SK-N-SH treated with all-trans-retinoic acid at 6 μM for 48 hours (cell line): Measurements from ENCODE around the gene MRAP.

Experiments used
- ATAC-seq: fragments of 200-7000 bp; cut with Tn5 transposase; 3 replicates; pipeline ENCODE4 v1.9.1; 2020; ENCODE audit warnings: mild to moderate bottlenecking, moderate library complexity
- ARNTL ChIP-seq: fragments of 450-650 bp; formaldehyde crosslinking; IDR thresholded peaks from 2 replicates; pipeline ENCODE4 v1.5.0; 2020; ENCODE audit warnings: low read depth, mild to moderate bottlenecking, moderate library complexity, borderline replicate concordance
- BACH2 ChIP-seq: fragments of 250-450 bp; sonication (Bioruptor Pico); IDR thresholded peaks from 2 replicates; pipeline ENCODE4 v1.9.0; 2021; ENCODE audit warnings: mild to moderate bottlenecking, borderline replicate concordance
- CREB5 ChIP-seq: fragments of 250-450 bp; sonication (Bioruptor Pico); IDR thresholded peaks from 2 replicates; pipeline ENCODE4 v1.5.1; 2020; ENCODE audit warnings: low read depth, mild to moderate bottlenecking, moderate library complexity
- CSDC2 ChIP-seq: fragments of 250-450 bp; sonication (Bioruptor Pico); IDR thresholded peaks from 2 replicates; pipeline ENCODE4 v1.5.0; 2020; ENCODE audit warnings: mild to moderate bottlenecking, moderate library complexity
- CSRNP3 ChIP-seq: fragments of 250-450 bp; sonication (Bioruptor Pico); IDR thresholded peaks from 2 replicates; pipeline ENCODE4 v1.5.1; 2021; ENCODE audit warnings: mild to moderate bottlenecking, moderate library complexity
- ESRRG ChIP-seq: fragments of 250-450 bp; sonication (Bioruptor Pico); IDR thresholded peaks from 2 replicates; pipeline ENCODE4 v1.6.1; 2021; ENCODE audit warnings: mild to moderate bottlenecking
- GLIS3 ChIP-seq: fragments of 250-450 bp; sonication (Bioruptor Pico); IDR thresholded peaks from 2 replicates; pipeline ENCODE4 v1.5.0; 2020; ENCODE audit warnings: mild to moderate bottlenecking, moderate library complexity
- ISL1 ChIP-seq: fragments of 250-450 bp; sonication (Bioruptor Pico); IDR thresholded peaks from 2 replicates; pipeline ENCODE4 v2.1.2; 2022; ENCODE audit warnings: mild to moderate bottlenecking, moderate library complexity
- PPARA ChIP-seq: fragments of 250-450 bp; sonication (Bioruptor Pico); IDR thresholded peaks from 2 replicates; pipeline ENCODE4 v1.5.0; 2020; ENCODE audit warnings: mild to moderate bottlenecking, borderline replicate concordance
- RARB ChIP-seq: fragments of 250-450 bp; sonication (Bioruptor Pico); IDR thresholded peaks from 2 replicates; pipeline ENCODE4 v1.8.0; 2021; ENCODE audit warnings: mild to moderate bottlenecking, moderate library complexity
- SNAI2 ChIP-seq: fragments of 250-450 bp; sonication (Bioruptor Pico); IDR thresholded peaks from 2 replicates; pipeline ENCODE4 v1.5.0; 2020; ENCODE audit warnings: mild to moderate bottlenecking, moderate library complexity
- TOX ChIP-seq: fragments of 250-450 bp; sonication (Bioruptor Pico); IDR thresholded peaks from 2 replicates; pipeline ENCODE4 v1.8.0; 2021; ENCODE audit warnings: mild to moderate bottlenecking, moderate library complexity, borderline replicate concordance
- TSHZ2 ChIP-seq: fragments of 250-450 bp; sonication (Bioruptor Pico); IDR thresholded peaks from 2 replicates; pipeline ENCODE4 v1.5.0; 2020; ENCODE audit warnings: mild to moderate bottlenecking, moderate library complexity
- ZC3H10 ChIP-seq: fragments of 250-450 bp; sonication (Bioruptor Pico); IDR thresholded peaks from 2 replicates; pipeline ENCODE4 v1.5.1; 2021; ENCODE audit warnings: mild to moderate bottlenecking, moderate library complexity
- ZFP3 ChIP-seq: fragments of 250-450 bp; sonication (Bioruptor Pico); IDR thresholded peaks from 2 replicates; pipeline ENCODE4 v1.5.0; 2020; ENCODE audit warnings: mild to moderate bottlenecking, moderate library complexity
- ZNF565 ChIP-seq: fragments of 450-650 bp; formaldehyde crosslinking; conservative IDR thresholded peaks from 2 replicates; pipeline ENCODE4 v1.5.0; 2020; ENCODE audit warnings: low read depth, mild to moderate bottlenecking, moderate library complexity
- ZNF8 ChIP-seq: fragments of 450-650 bp; formaldehyde crosslinking; IDR thresholded peaks from 2 replicates; pipeline ENCODE4 v1.5.0; 2020; ENCODE audit warnings: mild to moderate bottlenecking, moderate library complexity
- TF ChIP-seq, protein P1 (sequence below): fragments of 250-450 bp; sonication (Bioruptor Pico); IDR thresholded peaks from 2 replicates; pipeline ENCODE4 v1.8.0; 2020; ENCODE audit warnings: mild to moderate bottlenecking, moderate library complexity, borderline replicate concordance

MRAP gene

DNA sequence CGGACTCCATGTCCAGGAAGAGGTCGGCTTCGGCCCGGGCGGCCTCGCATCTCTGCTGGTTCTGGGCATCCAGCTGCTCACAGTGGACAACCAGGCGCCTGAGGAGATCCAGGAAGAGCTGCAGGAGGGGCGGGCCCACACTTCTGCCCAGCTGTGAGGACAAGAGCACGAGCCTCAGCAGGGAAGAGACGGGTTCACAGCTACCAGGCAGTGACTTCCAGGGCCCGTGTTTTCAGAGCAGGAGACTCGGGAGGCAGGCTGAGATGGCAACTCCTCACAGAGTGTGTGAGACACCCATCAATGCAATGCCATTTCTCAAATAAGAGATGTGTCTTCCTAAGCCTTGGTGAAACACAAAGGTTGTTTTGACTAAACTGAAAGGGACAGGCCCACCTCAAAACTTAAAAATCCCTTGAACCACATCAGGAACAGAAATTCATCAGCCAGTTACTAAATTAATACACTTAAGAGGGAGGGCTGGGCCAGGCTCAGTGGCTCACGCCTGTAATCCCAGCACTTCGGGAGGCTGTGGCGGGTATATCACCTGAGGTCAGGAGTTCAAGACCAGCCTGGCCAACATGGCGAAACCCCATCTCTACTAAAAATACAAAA, 50.8 kb downstream of the MRAP start:
- TF ChIP-seq ZNF565 (CRISPR knock-in tag): no peak
- TF ChIP-seq PPARA (CRISPR knock-in tag): no peak
- no peak for TF ChIP-seq GLIS3 (CRISPR knock-in tag)
- no peak for TF ChIP-seq ESRRG (CRISPR knock-in tag)
- TF ChIP-seq ZFP3: no peak
- no peak for TF ChIP-seq CSRNP3 (CRISPR knock-in tag)
- no peak for TF ChIP-seq TSHZ2
- TF ChIP-seq RARB (CRISPR knock-in tag): no peak
- no peak for TF ChIP-seq ARNTL
- no peak for TF ChIP-seq ZNF8 (CRISPR knock-in tag)
- no peak for TF ChIP-seq TOX
- no peak for TF ChIP-seq BACH2
- no peak for TF ChIP-seq ISL1 (CRISPR knock-in tag)
- no peak for TF ChIP-seq CSDC2 (CRISPR knock-in tag)
- TF ChIP-seq CREB5 (CRISPR knock-in tag): no peak
- TF ChIP-seq, all 23 proteins: peak for 0
- no peak for ATAC-seq

DNA sequence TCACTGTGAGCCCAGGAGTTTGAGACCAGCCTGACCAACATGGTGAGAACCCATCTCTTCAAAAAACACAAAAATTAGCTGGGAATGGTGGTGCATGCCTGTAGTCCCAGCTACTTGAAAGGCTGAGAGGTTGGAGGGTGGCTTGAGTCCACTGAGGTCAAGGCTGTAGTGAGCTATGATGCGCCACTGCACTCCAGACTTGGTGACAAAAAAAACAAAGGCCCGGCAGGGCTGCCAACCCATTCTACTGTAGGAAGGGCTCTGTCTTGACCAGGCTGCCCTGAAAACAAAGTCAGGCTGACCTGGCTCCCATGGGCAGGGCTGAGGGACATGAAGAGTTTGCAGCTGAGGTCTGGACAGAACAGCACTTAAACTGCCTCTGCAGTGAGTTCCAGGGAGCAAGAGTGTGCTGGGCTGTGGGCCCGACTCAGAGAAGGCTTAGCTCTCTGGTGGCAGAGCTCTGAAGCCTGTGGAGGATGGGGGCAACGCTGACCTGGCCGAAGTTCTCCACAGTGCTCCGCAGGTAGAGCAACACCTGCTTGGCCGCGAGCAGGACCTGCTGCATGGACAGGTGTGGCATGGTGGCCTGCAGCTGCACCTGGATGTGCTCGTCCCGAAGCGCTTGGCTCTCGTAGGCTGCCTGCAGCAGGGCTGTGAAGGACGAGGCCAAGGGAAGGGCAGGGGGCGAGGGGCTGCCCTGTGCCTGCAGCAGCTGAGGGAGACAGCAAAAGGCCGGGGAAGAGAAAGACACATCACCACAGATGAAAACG, 51.7 kb downstream of the MRAP start:
- ATAC-seq: no peak
- no peak for TF ChIP-seq ZC3H10

GRCh38 chr21:32350981-32351380, 52.3 kb downstream of the MRAP start:
- no peak for TF ChIP-seq SNAI2
- TF ChIP-seq ZNF565 (CRISPR knock-in tag): no peak
- no peak for TF ChIP-seq ZNF8 (CRISPR knock-in tag)
- TF ChIP-seq RARB (CRISPR knock-in tag): no peak
- no peak for TF ChIP-seq BACH2
- no peak for TF ChIP-seq CSDC2 (CRISPR knock-in tag)
- TF ChIP-seq PPARA (CRISPR knock-in tag): no peak
- TF ChIP-seq CSRNP3 (CRISPR knock-in tag): no peak
- TF ChIP-seq, protein P1, sequence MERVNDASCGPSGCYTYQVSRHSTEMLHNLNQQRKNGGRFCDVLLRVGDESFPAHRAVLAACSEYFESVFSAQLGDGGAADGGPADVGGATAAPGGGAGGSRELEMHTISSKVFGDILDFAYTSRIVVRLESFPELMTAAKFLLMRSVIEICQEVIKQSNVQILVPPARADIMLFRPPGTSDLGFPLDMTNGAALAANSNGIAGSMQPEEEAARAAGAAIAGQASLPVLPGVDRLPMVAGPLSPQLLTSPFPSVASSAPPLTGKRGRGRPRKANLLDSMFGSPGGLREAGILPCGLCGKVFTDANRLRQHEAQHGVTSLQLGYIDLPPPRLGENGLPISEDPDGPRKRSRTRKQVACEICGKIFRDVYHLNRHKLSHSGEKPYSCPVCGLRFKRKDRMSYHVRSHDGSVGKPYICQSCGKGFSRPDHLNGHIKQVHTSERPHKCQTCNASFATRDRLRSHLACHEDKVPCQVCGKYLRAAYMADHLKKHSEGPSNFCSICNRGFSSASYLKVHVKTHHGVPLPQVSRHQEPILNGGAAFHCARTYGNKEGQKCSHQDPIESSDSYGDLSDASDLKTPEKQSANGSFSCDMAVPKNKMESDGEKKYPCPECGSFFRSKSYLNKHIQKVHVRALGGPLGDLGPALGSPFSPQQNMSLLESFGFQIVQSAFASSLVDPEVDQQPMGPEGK (CRISPR knock-in tag): no peak
- no peak for TF ChIP-seq ESRRG (CRISPR knock-in tag)
- no peak for TF ChIP-seq TOX
- no peak for TF ChIP-seq CREB5 (CRISPR knock-in tag)
- TF ChIP-seq ARNTL: no peak
- TF ChIP-seq TSHZ2: no peak
- no peak for ATAC-seq
